GM12875 (cell line): ENCODE measurements around the gene MEIOB.

Experiments
- H3K4me3 ChIP-seq: one replicate; pipeline ENCODE4 v1.5.1; 2011; ENCODE audit warnings: low read depth, low read length, control low read depth
- CTCF ChIP-seq: IDR thresholded peaks from 2 replicates; pipeline ENCODE4 v1.5.1; 2011; ENCODE audit warnings: low read depth, mild to moderate bottlenecking, control low read depth, inconsistent platforms, low read length, moderate library complexity, borderline replicate concordance; ENCODE audit not compliant: insufficient read depth

Gene MEIOB

GRCh38 chr16:1874854-1875253, 2.9 kb upstream of the MEIOB start:
- no peak for TF ChIP-seq CTCF

GRCh38 chr16:1870365-1871082, 1.4 kb downstream of the MEIOB start:
- H3K4me3 ChIP-seq: no peak overlapping the region
- no peak for TF ChIP-seq CTCF

More at GRCh38 chr16:1874854-1875253, 2.9 kb upstream of the MEIOB start:
- H3K4me3 ChIP-seq: no peak overlapping the region

GRCh38 chr16:1865902-1866690, 5.9 kb downstream of the MEIOB start:
- no peak for TF ChIP-seq CTCF
- H3K4me3 ChIP-seq: no peak overlapping the region

- no peak overlapping the region for H3K4me3 ChIP-seq
- TF ChIP-seq CTCF: peak; percentile 24; the same call in 1 of the 2 replicates
These were observed 8.1 kb downstream of the MEIOB start for GRCh38 chr16:1863681-1864460.

GRCh38 chr16:1862394-1862793, 9.6 kb downstream of the MEIOB start:
- no peak overlapping the region for H3K4me3 ChIP-seq
- no peak for TF ChIP-seq CTCF

GRCh38 chr16:1861730-1862129, 10.2 kb downstream of the MEIOB start:
- H3K4me3 ChIP-seq: no peak overlapping the region
- no peak for TF ChIP-seq CTCF
